ENCODE measurements around the gene FBXO39.
"Not testable (repeated sequence)": the region's sequence is repeated elsewhere in the genome, so short reads cannot be mapped to it uniquely, and the experiment has no call there.

DNA sequence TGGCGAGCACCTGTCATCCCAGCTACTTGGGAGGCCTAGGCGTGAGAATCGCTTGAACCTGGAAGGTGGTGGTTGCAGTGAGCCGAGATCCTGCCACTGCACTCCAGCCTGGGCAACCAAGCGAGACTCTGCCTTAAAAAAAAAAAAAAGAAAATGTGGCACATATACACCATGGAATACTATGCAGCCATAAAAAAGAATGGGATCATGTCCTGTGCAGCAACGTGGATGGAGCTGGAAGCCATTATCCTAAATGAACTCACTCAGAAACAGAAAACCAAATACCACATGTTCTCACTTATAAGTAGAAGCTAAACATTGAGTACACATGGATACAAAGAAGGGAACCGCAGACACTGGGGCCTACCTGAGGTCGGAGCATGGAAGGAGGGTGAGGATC lies 1.1 kb upstream of the FBXO39 start:
- not testable (repeated sequence) for TF ChIP-seq POLR2A (IDR thresholded peaks at IDR 0.05)
- TF ChIP-seq, protein P1, sequence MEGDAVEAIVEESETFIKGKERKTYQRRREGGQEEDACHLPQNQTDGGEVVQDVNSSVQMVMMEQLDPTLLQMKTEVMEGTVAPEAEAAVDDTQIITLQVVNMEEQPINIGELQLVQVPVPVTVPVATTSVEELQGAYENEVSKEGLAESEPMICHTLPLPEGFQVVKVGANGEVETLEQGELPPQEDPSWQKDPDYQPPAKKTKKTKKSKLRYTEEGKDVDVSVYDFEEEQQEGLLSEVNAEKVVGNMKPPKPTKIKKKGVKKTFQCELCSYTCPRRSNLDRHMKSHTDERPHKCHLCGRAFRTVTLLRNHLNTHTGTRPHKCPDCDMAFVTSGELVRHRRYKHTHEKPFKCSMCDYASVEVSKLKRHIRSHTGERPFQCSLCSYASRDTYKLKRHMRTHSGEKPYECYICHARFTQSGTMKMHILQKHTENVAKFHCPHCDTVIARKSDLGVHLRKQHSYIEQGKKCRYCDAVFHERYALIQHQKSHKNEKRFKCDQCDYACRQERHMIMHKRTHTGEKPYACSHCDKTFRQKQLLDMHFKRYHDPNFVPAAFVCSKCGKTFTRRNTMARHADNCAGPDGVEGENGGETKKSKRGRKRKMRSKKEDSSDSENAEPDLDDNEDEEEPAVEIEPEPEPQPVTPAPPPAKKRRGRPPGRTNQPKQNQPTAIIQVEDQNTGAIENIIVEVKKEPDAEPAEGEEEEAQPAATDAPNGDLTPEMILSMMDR (IDR thresholded peaks at IDR 0.05 in 4 of 5, conservative IDR thresholded peaks at IDR 0.05 in 1 of 5): not testable (repeated sequence)

Data from gastrocnemius medialis (tissue), 4 donors.